ENCODE measurements around the gene ARL4D.
A peak's percentile ranks its signal among the peaks of the same experiment; 100 is the strongest.

Gene ARL4D

GRCh38 chr17:43439041-43439440 lies 40.2 kb downstream of the ARL4D start:
- TF ChIP-seq CTCF (IDR thresholded peaks at IDR 0.05; ENCODE audit: low read depth, low read length, missing control alignments), result no peak
- no peak for DNase-seq
- H3K36me3 ChIP-seq (replicated peaks), result no peaks in the 10 kb centered on the region
- H3K4me3 ChIP-seq (ENCODE audit: low read depth, low read length), result no peak overlapping the region
- no peak overlapping the region for H3K27ac ChIP-seq
- no peaks in the 10 kb centered on the region for H3K27me3 ChIP-seq (replicated peaks)
- in situ Hi-C loops (cut with HindIII; ENCODE audit: low pct_ligation_motif_present, low sequenced_read_pairs), result no loop called here

GRCh38 chr17:43442711-43443110 lies 43.9 kb downstream of the ARL4D start:
- in situ Hi-C loops (cut with HindIII; ENCODE audit: low pct_ligation_motif_present, low sequenced_read_pairs), result no loop called here

DNA sequence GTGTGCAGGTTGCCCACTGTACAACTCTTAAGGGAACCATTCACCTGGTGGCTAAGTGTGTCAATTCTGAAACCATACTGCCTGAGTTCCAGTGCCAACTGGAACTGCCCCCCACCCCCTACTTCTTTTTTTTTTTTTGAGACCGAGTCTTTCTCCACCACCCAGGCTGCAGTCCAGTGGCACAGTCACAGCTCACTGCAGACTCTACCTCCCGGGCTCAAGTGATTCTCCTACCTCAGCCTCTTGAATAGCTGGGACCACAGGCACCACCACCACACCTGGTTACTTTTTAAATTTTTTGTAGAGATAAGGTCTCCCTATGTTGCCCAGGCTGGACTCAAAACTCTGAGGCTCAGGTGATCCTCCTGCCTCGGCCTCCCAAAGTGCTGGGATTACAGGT lies 44.6 kb downstream of the ARL4D start:
- no peaks in the 10 kb centered on the region for H3K36me3 ChIP-seq (replicated peaks)
- no peak for TF ChIP-seq CTCF (IDR thresholded peaks at IDR 0.05; ENCODE audit: low read depth, low read length, missing control alignments)
- DNase-seq, result no peak
- no peaks in the 10 kb centered on the region for H3K27me3 ChIP-seq (replicated peaks)
- H3K27ac ChIP-seq, result no peak overlapping the region
- in situ Hi-C loops (cut with HindIII; ENCODE audit: low pct_ligation_motif_present, low sequenced_read_pairs), result no loop called here
- no peak overlapping the region for H3K4me3 ChIP-seq (ENCODE audit: low read depth, low read length)

More at GRCh38 chr17:43442711-43443110, 43.9 kb downstream of the ARL4D start:
- Histone ChIP-seq H3K4me3 (ENCODE audit: low read depth, low read length) (no peak overlapping the region), H3K27me3 (replicated peaks) (no peaks in the 10 kb centered on the region), H3K36me3 (replicated peaks) (no peaks in the 10 kb centered on the region), H3K27ac (no peak overlapping the region)
- peak; percentile 25 for DNase-seq
- no peak for TF ChIP-seq CTCF (IDR thresholded peaks at IDR 0.05; ENCODE audit: low read depth, low read length, missing control alignments)

DNA sequence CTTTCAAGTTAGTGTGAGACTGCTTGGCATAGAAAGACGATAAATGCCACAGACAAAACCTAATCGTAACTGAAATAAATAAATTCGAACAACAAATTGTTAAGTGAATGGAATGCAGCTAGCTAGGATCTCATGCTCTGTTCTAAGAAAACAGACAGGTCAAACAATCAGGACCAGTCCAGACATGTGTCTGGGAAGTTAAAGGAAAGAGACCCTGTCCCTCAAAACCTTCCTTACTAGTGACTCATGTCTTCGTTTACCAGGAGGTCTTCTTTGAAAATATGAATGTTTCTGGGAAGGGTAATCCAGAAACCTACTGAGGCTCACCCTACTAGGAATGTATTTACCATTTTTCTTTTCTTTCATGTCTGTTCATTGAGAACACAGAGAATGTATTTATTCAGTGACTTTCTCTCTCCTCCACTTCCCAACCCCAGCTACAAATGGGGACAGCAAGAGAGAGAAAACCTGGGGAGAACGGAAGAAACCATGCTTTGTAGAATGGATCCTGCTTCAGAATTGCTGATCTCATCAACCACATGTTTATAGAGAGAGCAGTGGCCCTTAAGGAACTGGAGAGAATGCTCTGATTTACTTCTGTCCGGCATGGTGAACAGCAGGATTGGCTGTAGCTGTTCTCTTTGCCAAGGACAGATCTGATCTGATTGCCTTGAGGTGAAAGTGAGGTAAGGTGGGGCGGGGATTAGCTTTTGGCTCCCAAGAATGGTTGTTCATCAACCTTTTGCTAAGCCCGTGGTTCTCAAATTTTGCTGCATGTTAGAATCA lies 45.6 kb downstream of the ARL4D start:
- no peaks in the 10 kb centered on the region for H3K36me3 ChIP-seq (replicated peaks)
- no peak overlapping the region for H3K27ac ChIP-seq
- no peak for DNase-seq
- H3K4me3 ChIP-seq (ENCODE audit: low read depth, low read length), result no peak overlapping the region
- in situ Hi-C loops (cut with HindIII; ENCODE audit: low pct_ligation_motif_present, low sequenced_read_pairs), result no loop called here
- H3K27me3 ChIP-seq (replicated peaks), result no peaks in the 10 kb centered on the region
- no peak for TF ChIP-seq CTCF (IDR thresholded peaks at IDR 0.05; ENCODE audit: low read depth, low read length, missing control alignments)

DNA sequence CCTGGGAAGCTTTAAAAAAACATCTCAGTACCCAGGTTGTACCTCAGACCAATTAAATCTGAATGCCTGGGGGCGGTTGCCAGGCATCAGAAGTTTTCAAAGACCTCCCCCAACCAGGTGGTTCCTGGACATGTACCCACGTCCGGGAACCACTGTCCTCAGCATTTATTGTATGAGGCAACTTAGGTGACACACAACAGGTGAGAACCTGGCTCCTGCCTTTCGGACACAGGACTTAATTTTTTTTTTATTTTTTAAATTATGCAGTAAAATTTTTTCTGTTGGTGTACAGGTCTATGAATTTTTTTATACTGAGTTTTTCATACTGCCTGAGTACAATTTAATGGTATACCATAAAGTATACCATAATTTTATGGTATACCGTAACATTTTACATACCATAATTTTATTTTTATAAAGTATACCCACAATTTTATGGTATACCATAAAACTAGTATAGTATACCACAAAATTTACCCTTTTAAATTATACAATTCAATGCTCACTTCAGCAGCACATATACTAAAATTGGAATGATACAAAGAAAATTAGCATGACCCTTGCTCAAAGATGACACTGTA lies 46.3 kb downstream of the ARL4D start:
- in situ Hi-C loops (cut with HindIII; ENCODE audit: low pct_ligation_motif_present, low sequenced_read_pairs), result no loop called here
- Histone ChIP-seq H3K36me3 (replicated peaks) (no peaks in the 10 kb centered on the region), H3K27ac (no peak overlapping the region), H3K27me3 (replicated peaks) (no peaks in the 10 kb centered on the region), H3K4me3 (ENCODE audit: low read depth, low read length) (no peak overlapping the region)
- no peak for DNase-seq
- no peak for TF ChIP-seq CTCF (IDR thresholded peaks at IDR 0.05; ENCODE audit: low read depth, low read length, missing control alignments)
